Measurements from ENCODE around the gene STEAP3. TPM values are rescaled to one million over a fixed set of nuclear protein-coding genes. Genes with fewer than 3 reads are reported as not detected.

Gene STEAP3
- total and polyA plus RNA-seq, 4 experiments from 2014 or later = 0.32 TPM; not detected in 3

- intact Hi-C loops (cut with micrococcal nuclease) = no loop called here
- H3K9me3 ChIP-seq (ENCODE audit: control insufficient read depth in 1 of 2, low read length in 2 of 2) = no peaks in the 10 kb centered on the region
Observed at GRCh38 chr2:119249855-119250717, 26.5 kb downstream of the STEAP3 start.

DNA sequence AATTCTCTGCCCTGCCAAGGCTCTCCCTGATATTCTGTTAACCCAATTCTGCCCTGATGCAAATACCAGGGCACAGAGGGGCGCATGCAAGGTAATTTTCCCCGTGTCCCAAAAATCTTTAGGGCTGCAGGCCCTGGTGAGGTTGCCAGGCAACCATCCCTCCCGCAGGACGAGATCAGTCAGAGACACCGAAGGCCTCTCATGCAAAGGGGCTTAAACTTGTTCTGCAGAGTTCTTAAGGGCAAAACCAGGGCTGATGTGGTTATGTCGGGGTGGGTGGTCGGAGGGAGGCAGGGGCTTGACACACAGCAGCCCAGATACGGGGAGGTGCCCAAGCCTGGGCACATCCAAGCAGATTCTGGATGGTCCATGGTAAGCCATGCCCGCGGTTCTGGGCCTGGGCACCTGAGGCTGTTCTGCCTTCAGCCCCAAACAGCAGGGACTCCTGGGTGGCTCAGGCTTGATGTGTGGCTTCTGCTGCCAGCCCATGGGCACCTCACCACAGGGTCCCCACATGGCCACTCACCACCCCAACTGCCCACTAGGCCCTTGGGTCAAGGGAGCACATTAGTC, 27.2 kb downstream of the STEAP3 start:
- Histone ChIP-seq H3K4me1 (ENCODE audit: insufficient read depth, low read length) (no peaks in the 10 kb centered on the region), H3K4me3 (ENCODE audit: low read length in 2 of 2) (no peak overlapping the region), H3K36me3 (ENCODE audit: insufficient read depth, low read length) (no peaks in the 10 kb centered on the region), H3K27ac (ENCODE audit: low read depth, low read length) (no peak overlapping the region), H3K9me3 (ENCODE audit: control insufficient read depth in 1 of 2, low read length in 2 of 2) (no peaks in the 10 kb centered on the region), H3K27me3 (ENCODE audit: insufficient read depth, low read length) (no peaks in the 10 kb centered on the region)
- intact Hi-C loops (cut with micrococcal nuclease) = no loop called here
- no peak overlapping the region for H3K27ac Mint-ChIP-seq
- no peaks in the 10 kb centered on the region for H3K36me3 Mint-ChIP-seq
- no peak overlapping the region for H3K4me3 Mint-ChIP-seq
- POLR2A ChIA-PET (ENCODE audit: partially characterized antibody) = no interaction called here
- H3K27me3 Mint-ChIP-seq = peaks cover 1 to 4% of the 10 kb centered on the region in 2 donors
- CTCF ChIA-PET (ENCODE audit: partially characterized antibody) = no interaction called here
- no peak for DNase-seq
- H3K9me3 Mint-ChIP-seq = no peaks in the 10 kb centered on the region
- no peaks in the 10 kb centered on the region for H3K4me1 Mint-ChIP-seq

More at GRCh38 chr2:119249855-119250717, 26.5 kb downstream of the STEAP3 start:
- Histone ChIP-seq H3K4me3 (ENCODE audit: low read length in 2 of 2) (no peak overlapping the region), H3K4me1 (ENCODE audit: insufficient read depth, low read length) (no peaks in the 10 kb centered on the region), H3K36me3 (ENCODE audit: insufficient read depth, low read length) (no peaks in the 10 kb centered on the region), H3K27me3 (ENCODE audit: insufficient read depth, low read length) (no peaks in the 10 kb centered on the region), H3K27ac (ENCODE audit: low read depth, low read length) (no peak overlapping the region)
- POLR2A ChIA-PET (ENCODE audit: partially characterized antibody) = no interaction called here
- no peak for DNase-seq
- no peak overlapping the region for H3K27ac Mint-ChIP-seq
- no peaks in the 10 kb centered on the region for H3K9me3 Mint-ChIP-seq
- H3K4me3 Mint-ChIP-seq = no peak overlapping the region
- CTCF ChIA-PET (ENCODE audit: partially characterized antibody) = no interaction called here
- no peaks in the 10 kb centered on the region for H3K36me3 Mint-ChIP-seq
- H3K4me1 Mint-ChIP-seq = no peaks in the 10 kb centered on the region
- peaks cover 1 to 4% of the 10 kb centered on the region in 2 donors for H3K27me3 Mint-ChIP-seq

GRCh38 chr2:119251652-119252051, 28.0 kb downstream of the STEAP3 start:
- ChIA-PET POLR2A (ENCODE audit: partially characterized antibody) (no interaction called here), CTCF (ENCODE audit: partially characterized antibody) (no interaction called here)
- no peak for DNase-seq
- Histone ChIP-seq H3K36me3 (ENCODE audit: insufficient read depth, low read length) (no peaks in the 10 kb centered on the region), H3K27ac (ENCODE audit: low read depth, low read length) (no peak overlapping the region), H3K9me3 (ENCODE audit: control insufficient read depth in 1 of 2, low read length in 2 of 2) (no peaks in the 10 kb centered on the region), H3K4me3 (ENCODE audit: low read length in 2 of 2) (no peak overlapping the region), H3K27me3 (ENCODE audit: insufficient read depth, low read length) (no peaks in the 10 kb centered on the region), H3K4me1 (ENCODE audit: insufficient read depth, low read length) (no peaks in the 10 kb centered on the region)
- Mint-ChIP-seq H3K9me3 (no peaks in the 10 kb centered on the region), H3K27ac (no peak overlapping the region), H3K4me3 (no peak overlapping the region), H3K27me3 (peaks cover 1 to 4% of the 10 kb centered on the region in 2 donors), H3K36me3 (no peaks in the 10 kb centered on the region), H3K4me1 (no peaks in the 10 kb centered on the region)
- intact Hi-C loops (cut with micrococcal nuclease) = no loop called here

DNA sequence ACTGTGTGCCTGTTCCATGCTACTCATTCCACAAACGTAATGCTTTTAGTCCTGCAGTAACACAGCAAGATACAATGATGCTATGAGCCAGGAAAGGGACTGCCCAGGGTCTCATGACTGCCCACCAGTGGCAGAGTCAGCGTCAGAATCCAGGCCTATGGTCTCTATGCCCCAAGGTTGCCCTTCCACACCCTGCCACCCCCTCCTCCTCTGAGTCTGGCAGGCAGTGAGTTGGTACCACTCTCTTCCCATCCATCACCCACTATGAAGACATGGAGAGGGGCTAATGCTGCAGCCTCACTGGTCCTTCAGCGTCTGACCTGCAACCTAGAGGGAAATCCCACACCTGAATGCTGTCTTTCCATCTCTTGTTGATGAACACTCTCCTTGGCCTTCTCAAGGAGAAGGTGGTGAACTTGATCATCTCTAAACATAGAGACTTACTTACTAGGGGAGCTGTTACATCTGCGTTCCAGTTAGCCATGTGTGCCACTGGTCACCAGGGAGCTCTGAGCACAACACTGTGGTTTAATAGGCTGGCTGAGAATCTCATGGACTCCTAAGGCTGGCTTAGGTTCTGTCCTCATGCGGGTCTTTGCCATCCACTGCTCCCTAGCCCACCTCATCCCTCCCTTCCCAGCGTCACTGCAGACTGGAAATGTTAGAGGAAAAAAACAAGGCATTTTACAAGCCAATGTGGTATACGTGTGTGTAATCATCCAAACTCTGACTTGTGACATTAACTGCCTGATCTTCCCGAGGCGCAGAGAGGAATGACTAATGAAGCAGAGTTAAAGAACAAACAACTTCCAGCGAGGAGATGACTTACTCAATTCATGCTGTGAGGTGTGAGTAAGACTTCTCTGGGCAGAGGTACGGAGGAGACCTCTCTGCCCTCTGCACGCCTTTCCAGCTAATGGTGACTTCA, 28.8 kb downstream of the STEAP3 start:
- H3K9me3 Mint-ChIP-seq = no peaks in the 10 kb centered on the region

DNA sequence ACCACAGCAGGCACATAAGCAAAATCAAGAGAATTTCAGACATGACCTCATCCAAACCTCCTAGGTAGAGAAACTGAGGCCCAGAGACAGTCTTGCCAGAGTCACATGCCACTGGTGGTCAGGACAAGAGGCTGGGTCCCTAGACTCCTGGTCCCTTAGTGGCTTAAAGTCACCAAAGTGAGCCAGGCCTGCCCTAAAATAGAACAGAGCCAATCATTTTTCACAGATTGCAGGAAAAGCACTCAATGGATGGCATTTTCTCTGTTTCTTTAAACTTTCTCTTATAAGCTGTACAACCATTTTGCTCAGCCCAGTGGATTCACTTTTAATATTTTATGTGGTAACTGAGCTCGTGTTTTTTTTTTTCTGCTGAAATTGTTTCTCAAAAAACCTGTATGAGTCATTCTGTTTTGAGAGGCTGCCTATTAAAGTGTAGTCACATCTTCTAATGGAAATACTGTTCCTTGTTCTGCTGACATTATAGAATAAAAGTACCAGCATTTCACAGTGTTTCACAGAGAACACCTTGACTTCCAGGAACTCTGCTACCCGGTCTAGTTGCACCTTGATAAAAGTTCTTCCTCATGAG, 29.6 kb downstream of the STEAP3 start:
- H3K27ac ChIP-seq (ENCODE audit: low read depth, low read length) = no peak overlapping the region
- H3K36me3 ChIP-seq (ENCODE audit: insufficient read depth, low read length) = no peaks in the 10 kb centered on the region
- no peak for DNase-seq
- H3K9me3 ChIP-seq (ENCODE audit: control insufficient read depth in 1 of 2, low read length in 2 of 2) = no peaks in the 10 kb centered on the region
- POLR2A ChIA-PET (ENCODE audit: partially characterized antibody) = no interaction called here
- CTCF ChIA-PET (ENCODE audit: partially characterized antibody) = no interaction called here
- H3K9me3 Mint-ChIP-seq = no peaks in the 10 kb centered on the region
- no peak overlapping the region for H3K27ac Mint-ChIP-seq
- H3K4me1 Mint-ChIP-seq = no peaks in the 10 kb centered on the region
- H3K4me1 ChIP-seq (ENCODE audit: insufficient read depth, low read length) = no peaks in the 10 kb centered on the region
- no peaks in the 10 kb centered on the region for H3K27me3 ChIP-seq (ENCODE audit: insufficient read depth, low read length)
- H3K4me3 ChIP-seq (ENCODE audit: low read length in 2 of 2) = no peak overlapping the region
- no peak overlapping the region for H3K4me3 Mint-ChIP-seq
- intact Hi-C loops (cut with micrococcal nuclease) = no loop called here
- H3K36me3 Mint-ChIP-seq = no peaks in the 10 kb centered on the region
- peaks cover 1 to 4% of the 10 kb centered on the region in 2 donors for H3K27me3 Mint-ChIP-seq

More for the DNA sequence above, 28.8 kb downstream of the STEAP3 start:
- no peaks in the 10 kb centered on the region for H3K27me3 ChIP-seq (ENCODE audit: insufficient read depth, low read length)
- H3K4me1 ChIP-seq (ENCODE audit: insufficient read depth, low read length) = no peaks in the 10 kb centered on the region
- no peak overlapping the region for H3K27ac Mint-ChIP-seq
- DNase-seq = no peak
- H3K4me3 Mint-ChIP-seq = no peak overlapping the region
- no peaks in the 10 kb centered on the region for H3K36me3 Mint-ChIP-seq
- peaks cover 1 to 4% of the 10 kb centered on the region in 2 donors for H3K27me3 Mint-ChIP-seq
- intact Hi-C loops (cut with micrococcal nuclease) = no loop called here
- no peaks in the 10 kb centered on the region for H3K4me1 Mint-ChIP-seq
- H3K9me3 ChIP-seq (ENCODE audit: control insufficient read depth in 1 of 2, low read length in 2 of 2) = no peaks in the 10 kb centered on the region
- ChIA-PET CTCF (ENCODE audit: partially characterized antibody) (no interaction called here), POLR2A (ENCODE audit: partially characterized antibody) (no interaction called here)
- no peak overlapping the region for H3K27ac ChIP-seq (ENCODE audit: low read depth, low read length)
- no peaks in the 10 kb centered on the region for H3K36me3 ChIP-seq (ENCODE audit: insufficient read depth, low read length)
- no peak overlapping the region for H3K4me3 ChIP-seq (ENCODE audit: low read length in 2 of 2)

GRCh38 chr2:119253760-119254600, 30.3 kb downstream of the STEAP3 start:
- H3K4me3 Mint-ChIP-seq = no peak overlapping the region
- peaks cover 1 to 4% of the 10 kb centered on the region in 2 donors for H3K27me3 Mint-ChIP-seq
- no peak for DNase-seq
- no peaks in the 10 kb centered on the region for H3K27me3 ChIP-seq (ENCODE audit: insufficient read depth, low read length)
- no peak overlapping the region for H3K27ac Mint-ChIP-seq
- H3K36me3 ChIP-seq (ENCODE audit: insufficient read depth, low read length) = no peaks in the 10 kb centered on the region
- H3K4me1 ChIP-seq (ENCODE audit: insufficient read depth, low read length) = no peaks in the 10 kb centered on the region
- CTCF ChIA-PET (ENCODE audit: partially characterized antibody) = no interaction called here
- no peak overlapping the region for H3K27ac ChIP-seq (ENCODE audit: low read depth, low read length)
- H3K9me3 Mint-ChIP-seq = no peaks in the 10 kb centered on the region
- POLR2A ChIA-PET (ENCODE audit: partially characterized antibody) = no interaction called here
- no peaks in the 10 kb centered on the region for H3K4me1 Mint-ChIP-seq
- H3K9me3 ChIP-seq (ENCODE audit: control insufficient read depth in 1 of 2, low read length in 2 of 2) = no peaks in the 10 kb centered on the region
- intact Hi-C loops (cut with micrococcal nuclease) = no loop called here
- no peak overlapping the region for H3K4me3 ChIP-seq (ENCODE audit: low read length in 2 of 2)
- H3K36me3 Mint-ChIP-seq = no peaks in the 10 kb centered on the region
